Esophagus squamous epithelium (tissue), 4 donors: ENCODE data around the gene DNAJB12.

Experiments used
- POLR2A ChIP-seq, 4 donors: fragments of 450-650 bp; IDR thresholded peaks; one replicate each; pipeline ENCODE4 v1.6.1; 2017; ENCODE audit warnings: antibody characterized with exemption in 4 of 4, mild to moderate bottlenecking in 4 of 4, moderate library complexity in 3 of 4
- TF ChIP-seq, protein P1 (sequence below), 6 experiments: fragments of 450-650 bp in 4 of 6; fragments of 200-600 bp in 2 of 6; sonication (generic) in 2 of 6; IDR thresholded peaks; one replicate each; pipeline ENCODE4 v1.5.1; 2016 to 2019; ENCODE audit warnings: antibody characterized with exemption in 6 of 6, mild to moderate bottlenecking in 4 of 6, moderate library complexity in 4 of 6

DNA sequence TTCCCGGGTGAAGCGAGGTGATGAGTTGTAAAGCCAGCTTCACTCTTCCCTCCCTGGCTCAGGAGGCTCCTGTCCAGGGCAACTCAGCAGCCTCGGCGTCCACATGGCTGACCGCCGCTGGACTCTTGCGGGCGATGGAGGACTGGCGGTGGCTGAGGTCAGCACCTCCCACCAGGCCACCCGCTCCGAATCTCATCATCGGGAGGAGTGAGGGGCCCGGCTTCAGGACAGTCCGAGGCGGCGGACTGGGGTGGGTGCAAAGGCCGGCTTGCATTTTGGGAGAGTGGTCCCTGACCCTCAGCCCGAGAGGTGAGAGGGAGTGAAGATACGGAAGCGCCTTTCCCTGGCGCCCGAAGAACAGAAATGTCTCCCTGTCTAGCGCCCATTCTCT lies 759 bp downstream of the DNAJB12 start:
- TF ChIP-seq POLR2A (IDR thresholded peaks at IDR 0.05) = no peak
- TF ChIP-seq, protein P1, sequence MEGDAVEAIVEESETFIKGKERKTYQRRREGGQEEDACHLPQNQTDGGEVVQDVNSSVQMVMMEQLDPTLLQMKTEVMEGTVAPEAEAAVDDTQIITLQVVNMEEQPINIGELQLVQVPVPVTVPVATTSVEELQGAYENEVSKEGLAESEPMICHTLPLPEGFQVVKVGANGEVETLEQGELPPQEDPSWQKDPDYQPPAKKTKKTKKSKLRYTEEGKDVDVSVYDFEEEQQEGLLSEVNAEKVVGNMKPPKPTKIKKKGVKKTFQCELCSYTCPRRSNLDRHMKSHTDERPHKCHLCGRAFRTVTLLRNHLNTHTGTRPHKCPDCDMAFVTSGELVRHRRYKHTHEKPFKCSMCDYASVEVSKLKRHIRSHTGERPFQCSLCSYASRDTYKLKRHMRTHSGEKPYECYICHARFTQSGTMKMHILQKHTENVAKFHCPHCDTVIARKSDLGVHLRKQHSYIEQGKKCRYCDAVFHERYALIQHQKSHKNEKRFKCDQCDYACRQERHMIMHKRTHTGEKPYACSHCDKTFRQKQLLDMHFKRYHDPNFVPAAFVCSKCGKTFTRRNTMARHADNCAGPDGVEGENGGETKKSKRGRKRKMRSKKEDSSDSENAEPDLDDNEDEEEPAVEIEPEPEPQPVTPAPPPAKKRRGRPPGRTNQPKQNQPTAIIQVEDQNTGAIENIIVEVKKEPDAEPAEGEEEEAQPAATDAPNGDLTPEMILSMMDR (IDR thresholded peaks at IDR 0.05) = no peak
